Measurements from ENCODE around the gene IL17REL.

GRCh38 chr22:49961005-49961600 is 51.5 kb downstream of the IL17REL start:
- TF ChIP-seq POLR2AphosphoS5 (IDR thresholded peaks at IDR 0.05; ENCODE audit: low read depth, low read length): no peak
- TF ChIP-seq TAF1 (IDR thresholded peaks at IDR 0.05; ENCODE audit: borderline replicate concordance, insufficient read depth, low read length): no peak
- no peak for TF ChIP-seq SIN3A (IDR thresholded peaks at IDR 0.05; ENCODE audit: borderline replicate concordance, insufficient read depth, low read length)
- no peak for TF ChIP-seq REST (IDR thresholded peaks at IDR 0.05; ENCODE audit: insufficient read depth in 1 of 2, low read depth in 2 of 2, low read length in 2 of 2)

All from PFSK-1 (cell line).